ENCODE results near the gene PTPRM.

The PTPRM gene

GRCh38 chr18:7601246-7601615 lies 34.1 kb downstream of the PTPRM start:
- DNase-seq: no peak

DNA sequence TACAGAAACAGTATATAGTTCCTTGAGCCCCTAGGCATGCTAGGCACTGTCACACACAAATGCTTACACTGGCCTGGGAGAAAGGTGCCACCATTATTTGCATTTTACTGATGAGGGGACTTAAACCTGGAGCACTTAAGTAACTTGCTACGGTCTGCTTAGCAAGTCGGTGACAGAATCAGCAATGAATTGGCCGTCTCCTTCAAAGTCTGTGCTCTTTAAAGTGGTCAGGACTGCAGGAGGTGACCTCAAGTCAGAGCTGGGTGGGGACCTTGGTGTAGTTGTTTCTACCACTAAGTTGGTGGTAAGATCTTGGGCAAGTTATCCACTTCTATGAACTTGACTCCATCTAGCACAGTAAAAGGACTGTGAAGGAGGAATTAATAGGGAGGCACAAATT lies 34.8 kb downstream of the PTPRM start:
- DNase-seq: no peak

- DNase-seq: no peak
Measured at GRCh38 chr18:7603259-7604000, 36.3 kb downstream of the PTPRM start.

DNA sequence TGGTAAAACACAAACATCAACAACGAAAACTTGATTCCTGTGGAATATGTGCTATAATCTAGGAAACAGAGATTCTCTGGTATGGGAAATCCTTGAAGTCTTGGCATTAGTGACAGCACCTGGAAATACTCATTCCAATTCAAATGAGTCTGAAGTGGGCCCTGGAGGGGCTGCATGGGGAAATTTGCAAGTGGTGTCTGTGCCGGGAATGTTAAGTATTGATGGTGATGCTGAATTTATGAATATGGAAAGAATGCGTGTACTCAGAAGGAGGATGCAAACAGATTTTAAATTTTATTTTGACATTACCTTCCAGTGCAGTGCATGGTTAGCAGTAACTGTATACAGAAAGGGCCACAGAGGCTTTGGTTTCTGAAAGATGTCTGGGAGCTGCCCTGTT lies 37.2 kb downstream of the PTPRM start:
- DNase-seq: no peak

- no peak for DNase-seq
Measured at GRCh38 chr18:7605705-7606104, 38.6 kb downstream of the PTPRM start.

GRCh38 chr18:7607540-7608173 lies 40.5 kb downstream of the PTPRM start:
- no peak for DNase-seq

DNA sequence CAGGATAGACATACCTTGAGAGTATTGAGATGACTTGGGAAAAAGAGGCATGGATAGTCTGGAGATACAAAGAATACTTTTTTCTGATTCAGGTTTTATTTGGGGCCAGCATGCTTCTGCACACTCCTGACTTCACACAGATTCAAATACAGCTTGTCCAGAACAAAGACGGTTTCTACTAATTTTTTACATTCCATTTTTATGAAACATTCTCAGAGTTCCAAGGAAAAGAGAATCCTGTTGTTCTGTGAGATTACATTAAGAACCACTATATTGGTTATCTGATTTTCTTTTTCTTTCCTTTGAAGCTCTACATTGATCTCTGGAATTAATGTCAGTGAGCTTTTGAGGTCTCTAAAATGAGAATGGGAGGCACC lies 41.0 kb downstream of the PTPRM start:
- DNase-seq: no peak

DNA sequence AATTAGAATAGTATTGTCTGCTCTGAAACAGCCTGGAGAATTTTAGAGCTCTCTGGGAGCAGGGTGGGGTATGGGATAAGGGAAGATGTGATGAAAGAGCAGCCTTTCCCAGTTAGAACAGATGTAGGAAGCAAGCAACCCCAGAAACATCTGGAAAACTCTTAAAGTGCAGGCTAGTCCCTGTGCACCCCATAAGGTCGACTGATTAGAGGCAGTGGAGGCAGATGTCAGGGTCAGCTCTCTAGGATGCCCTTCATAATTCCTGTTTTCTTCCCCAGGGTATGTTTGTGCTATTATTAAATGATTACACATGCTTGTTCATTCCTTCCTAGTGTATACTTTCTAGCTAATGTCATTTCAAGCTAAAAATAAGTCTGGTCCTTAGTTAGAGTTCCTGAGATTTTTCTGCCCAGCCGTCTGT lies 41.7 kb downstream of the PTPRM start:
- DNase-seq: no peak

- DNase-seq: no peak
Measured at GRCh38 chr18:7609617-7610016, 42.5 kb downstream of the PTPRM start.

GRCh38 chr18:7614042-7614441 lies 46.9 kb downstream of the PTPRM start:
- DNase-seq: no peak

- DNase-seq: no peak
Measured at GRCh38 chr18:7615840-7616239, 48.7 kb downstream of the PTPRM start.

- DNase-seq: no peak
Measured at GRCh38 chr18:7616661-7617060, 49.5 kb downstream of the PTPRM start.

GRCh38 chr18:7617738-7618422 lies 50.8 kb downstream of the PTPRM start:
- DNase-seq: no peak

DNA sequence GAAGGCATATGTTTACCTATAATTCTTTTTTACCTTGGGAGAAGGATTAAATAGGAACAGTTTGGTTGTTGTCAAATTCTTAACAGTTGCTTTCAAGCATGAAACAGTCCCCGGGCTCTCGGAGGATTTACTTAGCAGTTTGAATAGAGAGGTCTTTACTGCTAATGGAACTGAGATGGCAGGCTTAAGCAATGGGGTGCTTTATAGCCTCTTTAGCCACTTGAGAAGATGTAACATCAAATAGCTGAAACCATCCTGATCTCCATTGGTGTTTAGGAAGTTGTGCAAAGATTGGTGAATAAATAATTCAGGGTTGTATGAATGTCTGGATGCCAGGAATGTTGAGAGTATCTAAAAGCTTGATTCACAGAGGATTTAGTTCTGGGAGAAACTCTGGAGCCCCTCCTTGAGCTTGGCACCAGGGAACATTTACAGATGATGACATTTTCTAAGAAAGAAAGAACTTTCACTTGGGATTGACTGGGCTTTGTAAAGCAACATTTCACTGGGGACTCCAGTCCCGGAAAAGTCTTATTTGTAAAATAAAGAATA lies 51.9 kb downstream of the PTPRM start:
- DNase-seq: no peak

- no peak for DNase-seq
Measured at GRCh38 chr18:7619676-7620075, 52.6 kb downstream of the PTPRM start.

DNA sequence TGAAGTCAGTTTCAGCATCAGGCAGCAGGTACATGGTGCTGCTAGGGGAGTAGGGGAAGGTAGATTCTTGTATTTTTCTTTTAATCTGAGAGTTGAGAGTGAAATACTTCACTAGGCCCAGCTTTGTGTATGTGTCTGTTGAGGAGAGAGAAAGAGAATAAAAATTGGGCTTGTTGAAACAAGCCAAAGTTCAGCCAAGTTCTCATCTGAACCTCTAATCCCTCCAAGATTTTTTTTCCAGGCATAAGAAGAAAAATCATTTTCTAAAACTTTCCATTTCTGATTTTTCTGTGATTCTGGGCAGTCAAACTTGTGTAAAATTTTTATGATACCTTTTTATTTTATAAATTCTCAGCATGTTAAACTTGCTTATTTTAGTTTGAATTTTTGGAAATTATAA lies 55.6 kb downstream of the PTPRM start:
- no peak for DNase-seq

- no peak for DNase-seq
Measured at GRCh38 chr18:7623681-7624080, 56.6 kb downstream of the PTPRM start.

DNA sequence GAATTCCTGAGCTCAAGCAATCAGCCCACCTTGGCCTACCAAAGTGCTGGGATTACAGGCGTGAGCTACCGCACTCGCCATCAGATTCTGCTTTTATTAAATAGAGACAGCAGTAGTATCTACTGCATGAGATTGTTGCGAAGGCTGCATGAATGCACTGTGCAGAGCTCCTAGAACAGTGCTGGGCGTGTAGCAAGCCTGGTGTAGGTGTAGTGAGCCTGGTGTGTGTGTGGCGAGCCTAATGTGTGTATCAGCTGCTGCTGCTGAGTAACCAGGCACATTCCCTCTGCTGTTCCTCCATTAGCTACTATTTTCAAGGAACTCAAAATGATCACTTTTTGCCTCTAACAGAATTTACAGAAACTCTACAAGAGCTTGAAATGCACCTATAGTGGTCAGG lies 57.6 kb downstream of the PTPRM start:
- DNase-seq: no peak

GRCh38 chr18:7626175-7626921 lies 59.2 kb downstream of the PTPRM start:
- DNase-seq: no peak

- DNase-seq: no peak
Measured at GRCh38 chr18:7626922-7627440, 59.9 kb downstream of the PTPRM start.

DNA sequence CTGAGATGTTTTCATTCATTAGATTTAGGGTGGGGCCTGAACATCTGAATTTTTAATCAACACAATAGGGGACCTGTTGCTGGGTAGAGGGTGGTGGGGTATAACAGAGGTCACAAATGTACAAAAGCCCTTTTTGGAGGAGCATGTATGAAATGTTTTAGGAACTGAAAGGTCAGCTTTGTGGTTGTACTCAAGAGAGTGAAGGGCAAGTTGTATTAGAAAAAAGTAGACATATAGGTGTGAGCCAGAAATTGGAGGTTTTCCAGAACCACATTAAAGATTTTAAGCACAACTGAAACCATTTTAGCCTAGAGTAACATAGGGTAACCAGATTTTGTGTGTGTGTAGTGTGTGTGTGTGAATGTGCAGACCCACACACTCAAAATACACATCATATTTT lies 62.3 kb downstream of the PTPRM start:
- DNase-seq: no peak

- no peak for DNase-seq
Measured at GRCh38 chr18:7630731-7631442, 63.8 kb downstream of the PTPRM start.

All from activated CD4-positive, CD25-positive, alpha-beta regulatory T cell treated with anti-CD3 and anti-CD28 coated beads, Interleukin-2, amount 50 U/mL, for 72 hours (primary cell).